Endothelial cell of umbilical vein (primary cell): Measurements from ENCODE around the gene LRRC8E. TPM values are rescaled to one million over a fixed set of nuclear protein-coding genes. Genes with fewer than 3 reads are reported as not detected.

Experiments used
- BruUV-seq: library from RNA; stranded (reverse); fragments of 400-500 nt; replicated peaks from 2 replicates; lab custom pipeline; 2021; lab: Mats Ljungman, UMichigan
- CTCF ChIA-PET: fragments of 300-600, 350-600 bp; sonication (Branson Sonifier 250); formaldehyde crosslinking; loops from one replicate; lab custom pipeline; 2021; ENCODE audit warnings: antibody characterized with exemption, inconsistent platforms; lab: Charles Lee
- POLR2A ChIA-PET: fragments of 300-600, 350-600 bp; sonication (Branson Sonifier 250); formaldehyde crosslinking; loops from one replicate; lab custom pipeline; 2021; ENCODE audit warnings: antibody characterized with exemption, inconsistent platforms; lab: Charles Lee
- DNase-seq: peaks from one replicate; pipeline ENCODE4 v3.0.0-alpha.2; 2011; ENCODE audit warnings: low read depth, low spot score
- FAIRE-seq: peaks from 2 replicates; lab custom pipeline; 2011; peaks lifted over from hg19 to GRCh38; lab: Jason Lieb, UNC
- H2AFZ ChIP-seq: 2 replicates; pipeline ENCODE4 v1.6.0; 2012; ENCODE audit warnings: low read depth, low read length, control low read depth, inconsistent platforms
- H3K27ac ChIP-seq: 2 replicates; pipeline ENCODE4 v1.5.1; 2011; ENCODE audit warnings: low read depth, mild to moderate bottlenecking, control low read depth, low read length, moderate library complexity; ENCODE audit not compliant: insufficient read depth
- H3K27me3 ChIP-seq, 2 experiments: 2 replicates each; pipeline versions ENCODE4 v1.6.0 to v1.6.1; 2011; ENCODE audit warnings: low read length in 2 of 2, mixed read lengths in 1 of 2; ENCODE audit not compliant: control insufficient read depth in 2 of 2, insufficient read depth in 2 of 2
- H3K36me3 ChIP-seq, 2 experiments: 2 replicates in 1 of 2; 3 replicates in 1 of 2; pipeline ENCODE4 v1.5.1; 2011; ENCODE audit warnings: low read length in 2 of 2, mild to moderate bottlenecking in 1 of 2, moderate library complexity in 1 of 2; ENCODE audit not compliant: control insufficient read depth in 2 of 2, insufficient read depth in 2 of 2; ENCODE audit errors: extremely low read depth in 1 of 2
- H3K4me1 ChIP-seq: 3 replicates; pipeline ENCODE4 v1.5.1; 2011; ENCODE audit warnings: mild to moderate bottlenecking, low read length; ENCODE audit not compliant: control insufficient read depth, insufficient read depth; ENCODE audit errors: extremely low read depth
- H3K4me2 ChIP-seq: 2 replicates; pipeline ENCODE4 v1.6.1; 2011; ENCODE audit warnings: low read length, control low read depth, mixed read lengths; ENCODE audit not compliant: insufficient read depth
- H3K4me3 ChIP-seq, 3 experiments: fragments of 200-600 bp in 1 of 3; sonication (generic), shearing (Covaris generic) in 1 of 3; replicated peaks in 1 of 3; 2 replicates each; pipeline ENCODE4 v1.5.1; 2011 to 2016; ENCODE audit warnings: control low read depth in 3 of 3, low read length in 3 of 3, mild to moderate bottlenecking in 2 of 3, inconsistent platforms in 1 of 3, low read depth in 1 of 3, moderate library complexity in 1 of 3; ENCODE audit not compliant: insufficient read depth in 1 of 3
- H3K79me2 ChIP-seq: 2 replicates; pipeline ENCODE4 v1.6.0; 2012; ENCODE audit warnings: low read length, inconsistent platforms; ENCODE audit not compliant: control insufficient read depth, insufficient read depth
- H3K9ac ChIP-seq: replicated peaks from 2 replicates; pipeline ENCODE3; 2011; ENCODE audit warnings: low read length, control low read depth; ENCODE audit not compliant: insufficient read depth; ENCODE audit errors: extremely low read depth
- H3K9me1 ChIP-seq: replicated peaks from 3 replicates; pipeline ENCODE4 v1.6.0; 2011; ENCODE audit warnings: mild to moderate bottlenecking, low read length; ENCODE audit not compliant: control insufficient read depth, insufficient read depth; ENCODE audit errors: extremely low read depth
- H3K9me3 ChIP-seq: replicated peaks from 2 replicates; pipeline ENCODE4 v1.5.1; 2012; ENCODE audit warnings: low read length, inconsistent platforms; ENCODE audit not compliant: control insufficient read depth, insufficient read depth
- H4K20me1 ChIP-seq: replicated peaks from 2 replicates; pipeline ENCODE3; 2011; ENCODE audit warnings: mild to moderate bottlenecking, low read length; ENCODE audit not compliant: control insufficient read depth, insufficient read depth; ENCODE audit errors: extremely low read depth
- EZH2 ChIP-seq: IDR thresholded peaks from 2 replicates; pipeline ENCODE4 v1.6.1; 2012; ENCODE audit warnings: borderline replicate concordance, low read depth, mild to moderate bottlenecking, moderate library complexity, low read length, inconsistent platforms; ENCODE audit not compliant: severe bottlenecking
- FOS ChIP-seq: IDR thresholded peaks from 2 replicates; pipeline ENCODE4 v1.6.1; 2011; ENCODE audit warnings: mild to moderate bottlenecking, low read length, moderate library complexity, borderline replicate concordance; ENCODE audit not compliant: insufficient read depth
- JUN ChIP-seq: IDR thresholded peaks from 2 replicates; pipeline ENCODE4 v1.6.1; 2011; ENCODE audit warnings: borderline replicate concordance, low read depth; ENCODE audit not compliant: insufficient read length, insufficient read depth
- MYC ChIP-seq: IDR thresholded peaks from one replicate; pipeline ENCODE4 v1.6.1; 2011; ENCODE audit warnings: mild to moderate bottlenecking, low read depth, low read length
- POLR2A ChIP-seq: IDR thresholded peaks from 2 replicates; pipeline ENCODE4 v1.6.1; 2012; ENCODE audit warnings: low read depth, mild to moderate bottlenecking, control low read depth, low read length
- POLR2AphosphoS5 ChIP-seq: IDR thresholded peaks from 2 replicates; pipeline ENCODE4 v1.6.1; 2012; ENCODE audit warnings: low read depth, mild to moderate bottlenecking, control low read depth, low read length, moderate library complexity; ENCODE audit not compliant: insufficient read depth
- dilution Hi-C: fragments of 300-500 bp; cut with MboI; formaldehyde crosslinking; loops from one replicate; pipeline ENCODE4 v1.15.0; 2019; ENCODE audit warnings: low sequenced_read_pairs; ENCODE audit not compliant: extremely low pct_ligation_motif_present
- intact Hi-C: fragments of 100-400 bp; cut with micrococcal nuclease; formaldehyde crosslinking; loops from one replicate; pipeline ENCODE4 v1.10.0; 2022
- polyA plus RNA-seq, 4 experiments: library from polyadenylated mRNA; depleted of rRNA in 3 of 4; stranded (reverse) in 3 of 4; unstranded in 1 of 4; fragments of >200 nt; gene quantifications; 2 replicates each; pipeline versions ENCODE4 v1.2.1 to v1.2.3, GENCODE V29; 2011 to 2012; ENCODE audit warnings: missing spikeins in 1 of 4
- total RNA-seq: library from RNA; stranded (reverse); gene quantifications from 2 replicates; pipeline ENCODE4 v1.2.3, GENCODE V29; 2021
- TF ChIP-seq, protein P1 (sequence below), 2 donors: IDR thresholded peaks; 1 replicate in 1 of 2; 2 replicates in 1 of 2; pipeline ENCODE4 v1.5.1; 2011; ENCODE audit warnings: low read length in 2 of 2, mild to moderate bottlenecking in 2 of 2, moderate library complexity in 2 of 2, control low read depth in 1 of 2, inconsistent platforms in 1 of 2, low read depth in 1 of 2; ENCODE audit not compliant: insufficient read depth in 1 of 2; ENCODE audit errors: extremely low read depth in 1 of 2
- TF ChIP-seq, protein P2 (sequence below): IDR thresholded peaks from 2 replicates; pipeline ENCODE4 v1.6.1; 2011; ENCODE audit not compliant: insufficient read depth, insufficient read length

Gene LRRC8E
- total and polyA plus RNA-seq, 2 donors (not counting 3 experiments of a cell fraction or from before 2014, with no cell fraction given): 1.1 to 1.6 TPM

GRCh38 chr19:7921967-7922835 lies 33.9 kb downstream of the LRRC8E start:
- no peaks in the 10 kb centered on the region for H3K9me3 ChIP-seq
- peaks cover 6 to 14% of the 10 kb centered on the region in 2 experiments for H3K27me3 ChIP-seq
- intact Hi-C loops (loop anchor here (2.0 to 5.0 kb wide), 2 partner anchors 51 to 240 kb away; partner anchors contain the start of gene TRAPPC5), dilution Hi-C loops (no loop called here)
- no peaks in the 10 kb centered on the region for H4K20me1 ChIP-seq
- no peak overlapping the region for H2AFZ ChIP-seq
- TSS peak; percentile 38 for BruUV-seq
- H3K4me3 ChIP-seq: no peak overlapping the region
- POLR2A ChIA-PET: no interaction called here
- CTCF ChIA-PET: interaction anchor here (1.0 to 5.1 kb wide), 3 partner anchors 22 to 123 kb away, joined by 3 to 34 read pairs (median 8); partner anchors contain the start of gene TIMM44
- no peaks in the 10 kb centered on the region for H3K9me1 ChIP-seq
- DNase-seq: no peak
- peaks cover 0 to 5% of the 10 kb centered on the region in 2 experiments for H3K36me3 ChIP-seq
- TF ChIP-seq POLR2AphosphoS5 (no peak), MYC (no peak), POLR2A (no peak), EZH2 (no peak), FOS (no peak), JUN (no peak)
- TF ChIP-seq, protein P1, sequence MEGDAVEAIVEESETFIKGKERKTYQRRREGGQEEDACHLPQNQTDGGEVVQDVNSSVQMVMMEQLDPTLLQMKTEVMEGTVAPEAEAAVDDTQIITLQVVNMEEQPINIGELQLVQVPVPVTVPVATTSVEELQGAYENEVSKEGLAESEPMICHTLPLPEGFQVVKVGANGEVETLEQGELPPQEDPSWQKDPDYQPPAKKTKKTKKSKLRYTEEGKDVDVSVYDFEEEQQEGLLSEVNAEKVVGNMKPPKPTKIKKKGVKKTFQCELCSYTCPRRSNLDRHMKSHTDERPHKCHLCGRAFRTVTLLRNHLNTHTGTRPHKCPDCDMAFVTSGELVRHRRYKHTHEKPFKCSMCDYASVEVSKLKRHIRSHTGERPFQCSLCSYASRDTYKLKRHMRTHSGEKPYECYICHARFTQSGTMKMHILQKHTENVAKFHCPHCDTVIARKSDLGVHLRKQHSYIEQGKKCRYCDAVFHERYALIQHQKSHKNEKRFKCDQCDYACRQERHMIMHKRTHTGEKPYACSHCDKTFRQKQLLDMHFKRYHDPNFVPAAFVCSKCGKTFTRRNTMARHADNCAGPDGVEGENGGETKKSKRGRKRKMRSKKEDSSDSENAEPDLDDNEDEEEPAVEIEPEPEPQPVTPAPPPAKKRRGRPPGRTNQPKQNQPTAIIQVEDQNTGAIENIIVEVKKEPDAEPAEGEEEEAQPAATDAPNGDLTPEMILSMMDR (IDR thresholded peaks at IDR 0.05; ENCODE audit: extremely low read depth in 1 of 2, insufficient read depth in 1 of 2, low read depth in 1 of 2, low read length in 2 of 2): no peak
- TF ChIP-seq, protein P2, sequence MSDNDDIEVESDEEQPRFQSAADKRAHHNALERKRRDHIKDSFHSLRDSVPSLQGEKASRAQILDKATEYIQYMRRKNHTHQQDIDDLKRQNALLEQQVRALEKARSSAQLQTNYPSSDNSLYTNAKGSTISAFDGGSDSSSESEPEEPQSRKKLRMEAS: no peak
- H3K4me2 ChIP-seq: no peak overlapping the region
- H3K27ac ChIP-seq: no peak overlapping the region
- H3K9ac ChIP-seq: no peak overlapping the region
- no peaks in the 10 kb centered on the region for H3K79me2 ChIP-seq
- no peak for FAIRE-seq
- peaks cover 24% of the 10 kb centered on the region for H3K4me1 ChIP-seq
